Measurements from ENCODE around the gene MEOX1. TPM values are rescaled to one million over a fixed set of nuclear protein-coding genes. Genes with fewer than 3 reads are reported as not detected.

The MEOX1 gene
- total and polyA plus RNA-seq, 4 donors = 0.26 to 1.2 (median 0.70) TPM

- Histone ChIP-seq H3K27me3 (ENCODE audit: control insufficient read depth in 3 of 3, insufficient read depth in 3 of 3, low read length in 2 of 3) (no peaks in the 10 kb centered on the region), H3K9ac (ENCODE audit: insufficient read depth in 1 of 2, low read length in 2 of 2) (no peak overlapping the region), H3K36me3 (ENCODE audit: control insufficient read depth in 4 of 4, insufficient read depth in 4 of 4, low read length in 4 of 4) (no peaks in the 10 kb centered on the region), H3K4me1 (ENCODE audit: control insufficient read depth in 5 of 5, insufficient read depth in 5 of 5, low read length in 5 of 5) (no peaks in the 10 kb centered on the region), H3K4me3 (no peak overlapping the region), H3K27ac (ENCODE audit: low read depth in 1 of 2, low read length in 1 of 2) (no peak overlapping the region), H3K9me3 (ENCODE audit: control insufficient read depth in 4 of 4, insufficient read depth in 3 of 4, low read length in 3 of 4) (peaks cover 0 to 2% (median 0%) of the 10 kb centered on the region in 4 donors)
- DNase-seq = no peak
- TF ChIP-seq, protein P1, sequence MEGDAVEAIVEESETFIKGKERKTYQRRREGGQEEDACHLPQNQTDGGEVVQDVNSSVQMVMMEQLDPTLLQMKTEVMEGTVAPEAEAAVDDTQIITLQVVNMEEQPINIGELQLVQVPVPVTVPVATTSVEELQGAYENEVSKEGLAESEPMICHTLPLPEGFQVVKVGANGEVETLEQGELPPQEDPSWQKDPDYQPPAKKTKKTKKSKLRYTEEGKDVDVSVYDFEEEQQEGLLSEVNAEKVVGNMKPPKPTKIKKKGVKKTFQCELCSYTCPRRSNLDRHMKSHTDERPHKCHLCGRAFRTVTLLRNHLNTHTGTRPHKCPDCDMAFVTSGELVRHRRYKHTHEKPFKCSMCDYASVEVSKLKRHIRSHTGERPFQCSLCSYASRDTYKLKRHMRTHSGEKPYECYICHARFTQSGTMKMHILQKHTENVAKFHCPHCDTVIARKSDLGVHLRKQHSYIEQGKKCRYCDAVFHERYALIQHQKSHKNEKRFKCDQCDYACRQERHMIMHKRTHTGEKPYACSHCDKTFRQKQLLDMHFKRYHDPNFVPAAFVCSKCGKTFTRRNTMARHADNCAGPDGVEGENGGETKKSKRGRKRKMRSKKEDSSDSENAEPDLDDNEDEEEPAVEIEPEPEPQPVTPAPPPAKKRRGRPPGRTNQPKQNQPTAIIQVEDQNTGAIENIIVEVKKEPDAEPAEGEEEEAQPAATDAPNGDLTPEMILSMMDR (IDR thresholded peaks at IDR 0.05; ENCODE audit: control extremely low read depth, extremely low read depth) = no peak
- 79 to 91% methylated on average over 5 of the region's 5 CpGs for WGBS, 2 donors
- no peak for ATAC-seq (ENCODE audit: insufficient read depth, low FRiP score)
Measured at GRCh38 chr17:43619705-43620104, 42.0 kb downstream of the MEOX1 start.

DNA sequence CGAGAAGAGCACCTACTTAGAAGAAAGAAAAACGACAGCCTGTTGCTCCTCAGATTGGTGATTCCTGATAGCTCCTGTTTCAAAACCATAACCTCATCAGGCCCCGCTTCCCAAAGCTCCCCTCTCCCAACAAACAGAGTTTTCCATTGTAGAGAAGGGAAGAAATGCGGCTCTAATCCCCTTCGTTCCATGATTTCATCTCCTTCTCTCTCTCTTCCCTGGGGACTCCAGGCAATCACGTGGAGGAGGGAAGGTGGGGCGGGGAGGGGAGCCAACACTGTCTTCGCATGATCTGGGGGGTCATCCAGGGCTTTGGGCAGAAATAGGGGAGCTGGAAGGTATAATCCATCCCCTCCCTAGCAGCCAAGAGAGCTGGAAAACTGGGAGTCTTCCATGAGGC lies 43.4 kb downstream of the MEOX1 start:
- no peaks in the 10 kb centered on the region for H3K27me3 ChIP-seq (ENCODE audit: control insufficient read depth in 3 of 3, insufficient read depth in 3 of 3, low read length in 2 of 3)
- 88 to 95% methylated on average over 8 of the region's 8 CpGs for WGBS, 2 donors
- no peak for DNase-seq
- H3K27ac ChIP-seq (ENCODE audit: low read depth in 1 of 2, low read length in 1 of 2) = no peak overlapping the region
- no peaks in the 10 kb centered on the region for H3K4me1 ChIP-seq (ENCODE audit: control insufficient read depth in 5 of 5, insufficient read depth in 5 of 5, low read length in 5 of 5)
- no peak overlapping the region for H3K9ac ChIP-seq (ENCODE audit: insufficient read depth in 1 of 2, low read length in 2 of 2)
- TF ChIP-seq, protein P1 (IDR thresholded peaks at IDR 0.05; ENCODE audit: control extremely low read depth, extremely low read depth) = no peak
- ATAC-seq (ENCODE audit: insufficient read depth, low FRiP score) = no peak
- H3K36me3 ChIP-seq (ENCODE audit: control insufficient read depth in 4 of 4, insufficient read depth in 4 of 4, low read length in 4 of 4) = no peaks in the 10 kb centered on the region
- H3K9me3 ChIP-seq (ENCODE audit: control insufficient read depth in 4 of 4, insufficient read depth in 3 of 4, low read length in 3 of 4) = peaks cover 0 to 2% (median 0%) of the 10 kb centered on the region in 4 donors
- H3K4me3 ChIP-seq = no peak overlapping the region

DNA sequence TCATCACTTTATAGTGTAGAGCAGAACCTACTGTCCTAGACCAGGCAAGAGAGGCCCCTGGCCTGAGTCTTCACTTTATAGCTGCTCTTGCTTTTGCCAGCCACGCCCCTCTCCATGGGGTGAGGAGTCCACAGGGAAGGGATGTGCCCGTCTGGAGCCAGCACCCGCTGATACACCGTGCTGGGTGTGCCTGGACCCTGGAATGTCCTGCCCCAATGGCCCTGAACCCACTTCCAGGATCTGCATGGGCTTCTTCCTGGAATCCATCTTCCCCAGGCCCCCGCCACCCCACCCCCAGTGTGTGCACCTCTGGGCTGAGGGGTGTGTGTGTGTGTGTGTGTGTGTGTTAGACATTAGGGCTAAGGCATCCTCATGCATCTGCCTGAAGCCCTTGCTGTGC lies 44.9 kb downstream of the MEOX1 start:
- no peak for ATAC-seq (ENCODE audit: insufficient read depth, low FRiP score)
- TF ChIP-seq, protein P1 (IDR thresholded peaks at IDR 0.05; ENCODE audit: control extremely low read depth, extremely low read depth) = no peak
- 89 to 90% methylated on average over 4 to 5 of the region's 5 CpGs for WGBS, 2 donors
- H3K36me3 ChIP-seq (ENCODE audit: control insufficient read depth in 4 of 4, insufficient read depth in 4 of 4, low read length in 4 of 4) = no peaks in the 10 kb centered on the region
- H3K9me3 ChIP-seq (ENCODE audit: control insufficient read depth in 4 of 4, insufficient read depth in 3 of 4, low read length in 3 of 4) = no peaks in the 10 kb centered on the region
- DNase-seq = no peak
- no peak overlapping the region for H3K9ac ChIP-seq (ENCODE audit: insufficient read depth in 1 of 2, low read length in 2 of 2)
- no peaks in the 10 kb centered on the region for H3K4me1 ChIP-seq (ENCODE audit: control insufficient read depth in 5 of 5, insufficient read depth in 5 of 5, low read length in 5 of 5)
- H3K27ac ChIP-seq (ENCODE audit: low read depth in 1 of 2, low read length in 1 of 2) = no peak overlapping the region
- no peaks in the 10 kb centered on the region for H3K27me3 ChIP-seq (ENCODE audit: control insufficient read depth in 3 of 3, insufficient read depth in 3 of 3, low read length in 2 of 3)
- H3K4me3 ChIP-seq = no peak overlapping the region

DNA sequence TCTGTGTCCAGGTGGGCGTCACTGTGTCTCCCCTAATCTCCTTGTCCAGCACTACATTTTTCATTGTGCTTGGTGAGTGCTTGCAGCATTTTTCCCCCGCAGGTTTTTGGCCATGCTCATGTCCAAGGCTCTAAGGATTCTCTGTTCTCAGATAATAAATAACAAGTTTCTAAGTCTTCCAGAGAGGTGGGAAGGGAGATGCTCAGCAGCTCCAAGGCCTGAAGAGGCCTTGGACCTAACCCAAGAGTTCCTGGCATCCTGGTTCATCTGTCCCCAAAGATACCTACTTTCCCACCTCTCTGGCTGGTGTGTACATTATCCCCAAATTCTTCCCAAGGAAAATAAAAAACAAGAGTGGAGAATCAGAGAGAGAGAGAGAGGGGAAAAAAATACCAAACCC lies 45.3 kb downstream of the MEOX1 start:
- Histone ChIP-seq H3K9me3 (ENCODE audit: control insufficient read depth in 4 of 4, insufficient read depth in 3 of 4, low read length in 3 of 4) (peaks cover 0 to 3% (median 0%) of the 10 kb centered on the region in 4 donors), H3K4me1 (ENCODE audit: control insufficient read depth in 5 of 5, insufficient read depth in 5 of 5, low read length in 5 of 5) (no peaks in the 10 kb centered on the region), H3K9ac (ENCODE audit: insufficient read depth in 1 of 2, low read length in 2 of 2) (no peak overlapping the region), H3K27ac (ENCODE audit: low read depth in 1 of 2, low read length in 1 of 2) (no peak overlapping the region), H3K36me3 (ENCODE audit: control insufficient read depth in 4 of 4, insufficient read depth in 4 of 4, low read length in 4 of 4) (no peaks in the 10 kb centered on the region), H3K4me3 (no peak overlapping the region), H3K27me3 (ENCODE audit: control insufficient read depth in 3 of 3, insufficient read depth in 3 of 3, low read length in 2 of 3) (no peaks in the 10 kb centered on the region)
- TF ChIP-seq, protein P1 (IDR thresholded peaks at IDR 0.05; ENCODE audit: control extremely low read depth, extremely low read depth) = no peak
- DNase-seq = no peak
- WGBS, 2 donors = 81 to 88% methylated on average over 2 of the region's 2 CpGs
- ATAC-seq (ENCODE audit: insufficient read depth, low FRiP score) = no peak
